ENCODE results near the gene LRRC4C. TPM values are rescaled to one million over a fixed set of nuclear protein-coding genes. Genes with fewer than 3 reads are reported as not detected.
"Not testable (repeated sequence)": the region's sequence is repeated elsewhere in the genome, so short reads cannot be mapped to it uniquely, and the experiment has no call there.

The LRRC4C gene
- total RNA-seq, 1 donor from 2014 or later = 14.0 TPM

GRCh38 chr11:40215556-40215955 is 1243.9 kb downstream of the LRRC4C start:
- Mint-ChIP-seq H3K27ac (peak overlapping the region; percentile 48), H3K4me1 (ENCODE audit: unreplicated experiment) (peaks cover 21% of the 10 kb centered on the region), H3K27me3 (no peaks in the 10 kb centered on the region), H3K9me3 (no peaks in the 10 kb centered on the region), H3K4me3 (peak overlapping the region; percentile 39), H3K36me3 (no peaks in the 10 kb centered on the region)
- no peak for DNase-seq (ENCODE audit: extremely low spot score, unreplicated experiment)
- TF ChIP-seq CTCF (conservative IDR thresholded peaks at IDR 0.05) = no peak

GRCh38 chr11:40207416-40207815 is 1252.0 kb downstream of the LRRC4C start:
- Mint-ChIP-seq H3K27me3 (no peaks in the 10 kb centered on the region), H3K9me3 (no peaks in the 10 kb centered on the region), H3K27ac (no peak overlapping the region), H3K4me1 (ENCODE audit: unreplicated experiment) (peaks cover 12% of the 10 kb centered on the region), H3K36me3 (no peaks in the 10 kb centered on the region), H3K4me3 (no peak overlapping the region)
- TF ChIP-seq CTCF (conservative IDR thresholded peaks at IDR 0.05) = no peak
- DNase-seq (ENCODE audit: extremely low spot score, unreplicated experiment) = no peak

- Mint-ChIP-seq H3K9me3 (no peaks in the 10 kb centered on the region), H3K27me3 (peaks cover 3% of the 10 kb centered on the region), H3K4me3 (no peak overlapping the region), H3K27ac (no peak overlapping the region), H3K4me1 (ENCODE audit: unreplicated experiment) (peaks cover 22% of the 10 kb centered on the region), H3K36me3 (no peaks in the 10 kb centered on the region)
- TF ChIP-seq CTCF (conservative IDR thresholded peaks at IDR 0.05) = no peak
- no peak for DNase-seq (ENCODE audit: extremely low spot score, unreplicated experiment)
These were observed 1255.2 kb downstream of the LRRC4C start for GRCh38 chr11:40204228-40204627.

GRCh38 chr11:40203606-40204005 is 1255.8 kb downstream of the LRRC4C start:
- H3K36me3 Mint-ChIP-seq = no peaks in the 10 kb centered on the region
- peaks cover 3% of the 10 kb centered on the region for H3K27me3 Mint-ChIP-seq
- DNase-seq (ENCODE audit: extremely low spot score, unreplicated experiment) = no peak
- H3K9me3 Mint-ChIP-seq = no peaks in the 10 kb centered on the region
- no peak overlapping the region for H3K4me3 Mint-ChIP-seq
- peaks cover 22% of the 10 kb centered on the region for H3K4me1 Mint-ChIP-seq (ENCODE audit: unreplicated experiment)
- no peak for TF ChIP-seq CTCF (conservative IDR thresholded peaks at IDR 0.05)
- no peak overlapping the region for H3K27ac Mint-ChIP-seq

GRCh38 chr11:40202589-40203270 is 1256.7 kb downstream of the LRRC4C start:
- Mint-ChIP-seq H3K4me1 (ENCODE audit: unreplicated experiment) (peaks cover 22% of the 10 kb centered on the region), H3K27me3 (peaks cover 3% of the 10 kb centered on the region), H3K9me3 (no peaks in the 10 kb centered on the region), H3K27ac (no peak overlapping the region), H3K4me3 (no peak overlapping the region), H3K36me3 (no peaks in the 10 kb centered on the region)
- TF ChIP-seq CTCF (conservative IDR thresholded peaks at IDR 0.05) = no peak
- no peak for DNase-seq (ENCODE audit: extremely low spot score, unreplicated experiment)

- not testable (repeated sequence) for DNase-seq (ENCODE audit: extremely low spot score, unreplicated experiment); H3K27ac Mint-ChIP-seq; H3K27me3 Mint-ChIP-seq; H3K4me3 Mint-ChIP-seq; H3K36me3 Mint-ChIP-seq; H3K9me3 Mint-ChIP-seq
- H3K4me1 Mint-ChIP-seq (ENCODE audit: unreplicated experiment) = peaks cover 21% of the 10 kb centered on the region
These were observed 1266.9 kb downstream of the LRRC4C start for GRCh38 chr11:40192590-40192989.
